Measurements from ENCODE around the gene TENM4. TPM values are rescaled to one million over a fixed set of nuclear protein-coding genes. Genes with fewer than 3 reads are reported as not detected.

The TENM4 gene
- total RNA-seq, 1 experiment from 2014 or later: 0.39 TPM

- DNase-seq (ENCODE audit: low read depth, low spot score): no peak
- no peak overlapping the region for H3K27ac ChIP-seq (ENCODE audit: low read length)
- H3K27me3 ChIP-seq (ENCODE audit: control insufficient read depth, insufficient read depth, low read length): peaks cover 3% of the 10 kb centered on the region; the same call in 1 of the 2 replicates
- H3K4me3 ChIP-seq (ENCODE audit: low read depth in 2 of 2, low read length in 2 of 2): no peak overlapping the region
- BruUV-seq (replicated peaks): no TSS peak
- no peak for ATAC-seq
- in situ Hi-C loops (cut with HindIII; ENCODE audit: low pct_unique_long_range_greater_than_20kb, low sequenced_read_pairs) (no loop called here), intact Hi-C loops (cut with micrococcal nuclease; ENCODE audit: unreplicated experiment) (no loop called here)
- H3K9me3 ChIP-seq (ENCODE audit: control insufficient read depth, insufficient read depth, low read depth, low read length): no peaks in the 10 kb centered on the region
- POLR2A ChIA-PET: interaction anchor here (0.7 kb wide), 1 partner anchor 8 kb away, joined by 4 read pairs; no protein-coding TSS in a partner anchor
- H3K4me1 ChIP-seq (ENCODE audit: control insufficient read depth, insufficient read depth, low read length): no peaks in the 10 kb centered on the region
- CTCF ChIA-PET: no interaction called here
- TF ChIP-seq POLR2AphosphoS5 (IDR thresholded peaks at IDR 0.05; ENCODE audit: low read depth, low read length): no peak
- TF ChIP-seq TCF7L2 (IDR thresholded peaks at IDR 0.05; ENCODE audit: low read depth, low read length): no peak
- no peak for TF ChIP-seq SIN3A (IDR thresholded peaks at IDR 0.05; ENCODE audit: borderline replicate concordance, insufficient read depth, low read depth, low read length)
- TF ChIP-seq REST (IDR thresholded peaks at IDR 0.05; ENCODE audit: insufficient read depth in 1 of 2, low read depth in 2 of 2, low read length in 1 of 2): no peak
- TF ChIP-seq CTCF (IDR thresholded peaks at IDR 0.05): no peak
- H3K36me3 ChIP-seq (ENCODE audit: control insufficient read depth, insufficient read depth, low read length): no peaks in the 10 kb centered on the region
Measured at GRCh38 chr11:78783301-78783700, 657.5 kb downstream of the TENM4 start.

- TF ChIP-seq REST (IDR thresholded peaks at IDR 0.05; ENCODE audit: insufficient read depth in 1 of 2, low read depth in 2 of 2, low read length in 1 of 2) (peak in 1 of 2 experiments; percentile 64; a peak in 2 of 4 replicates), CTCF (IDR thresholded peaks at IDR 0.05) (no peak)
- Histone ChIP-seq H3K36me3 (ENCODE audit: control insufficient read depth, insufficient read depth, low read length) (no peaks in the 10 kb centered on the region), H3K4me3 (ENCODE audit: low read depth in 2 of 2, low read length in 2 of 2) (no peak overlapping the region), H3K4me1 (ENCODE audit: control insufficient read depth, insufficient read depth, low read length) (no peaks in the 10 kb centered on the region), H3K9me3 (ENCODE audit: control insufficient read depth, insufficient read depth, low read depth, low read length) (no peaks in the 10 kb centered on the region), H3K27me3 (ENCODE audit: control insufficient read depth, insufficient read depth, low read length) (peaks cover 3% of the 10 kb centered on the region; the same call in 1 of the 2 replicates), H3K27ac (ENCODE audit: low read length) (no peak overlapping the region)
- ATAC-seq (no peak), DNase-seq (ENCODE audit: low read depth, low spot score) (no peak)
- intact Hi-C loops (cut with micrococcal nuclease; ENCODE audit: unreplicated experiment) (no loop called here), in situ Hi-C loops (cut with HindIII; ENCODE audit: low pct_unique_long_range_greater_than_20kb, low sequenced_read_pairs) (no loop called here)
- ChIA-PET CTCF (no interaction called here), POLR2A (interaction anchor here (0.7 kb wide), 2 partner anchors 9 to 844 kb away, joined by 3 to 4 read pairs; no protein-coding TSS in a partner anchor)
- BruUV-seq (replicated peaks): no TSS peak
Measured at GRCh38 chr11:78782725-78783124, 658.1 kb downstream of the TENM4 start.
